HCT116 (cell line): ENCODE data around the gene WWOX. TPM values are rescaled to one million over a fixed set of nuclear protein-coding genes. Genes with fewer than 3 reads are reported as not detected.

Source experiments
- ATAC-seq: fragments of 200-7000 bp; cut with Tn5 transposase; 2 replicates; pipeline ENCODE4 v1.9.1; 2020; ENCODE audit warnings: mild to moderate bottlenecking, moderate library complexity
- BruUV-seq: library from RNA; stranded (reverse); fragments of 400-500 nt; replicated peaks from 2 replicates; lab custom pipeline; 2021; lab: Mats Ljungman, UMichigan
- CTCF ChIA-PET: fragments of 300-600 bp; sonication (Branson Sonifier 250); formaldehyde crosslinking; loops from one replicate; lab custom pipeline; 2021; ENCODE audit warnings: antibody characterized with exemption; lab: Charles Lee
- POLR2A ChIA-PET: fragments of 300-600, 350-600 bp; sonication (Branson Sonifier 250); formaldehyde crosslinking; loops from one replicate; lab custom pipeline; 2021; ENCODE audit warnings: antibody characterized with exemption; lab: Charles Lee
- RAD21 ChIA-PET, 2 experiments: fragments of 300-600 bp; sonication (Branson Sonifier 250); formaldehyde crosslinking; loops; one replicate each; lab custom pipeline; 2023; ENCODE audit warnings: low total read pairs in 2 of 2; ENCODE audit not compliant: uncharacterized antibody in 2 of 2, unreplicated experiment in 2 of 2, low non-redundant PET in 1 of 2; lab: Charles Lee
- DNase-seq: peaks from one replicate; pipeline ENCODE4 v3.0.0-alpha.2; 2010; ENCODE audit warnings: low read depth, low spot score
- H2AFZ ChIP-seq: fragments of 200-600 bp; shearing (Covaris generic), sonication (generic); 2 replicates; pipeline ENCODE4 v1.6.1; 2017; ENCODE audit warnings: low read depth, mixed run types, mixed read lengths, antibody characterized with exemption, low read length; ENCODE audit not compliant: poor library complexity, severe bottlenecking
- H3K27ac ChIP-seq: 2 replicates; pipeline ENCODE4 v1.5.1; 2012; ENCODE audit warnings: low read depth, low read length
- H3K27me3 ChIP-seq: fragments of 200-600 bp; sonication (generic); 2 replicates; pipeline ENCODE4 v1.6.1; 2016; ENCODE audit warnings: mixed run types, low read length, mixed read lengths; ENCODE audit not compliant: insufficient read depth
- H3K36me3 ChIP-seq, 2 experiments: fragments of 200-500 bp in 1 of 2; fragments of 200-600 bp in 1 of 2; sonication (Bioruptor generic) in 1 of 2; sonication (generic) in 1 of 2; 2 replicates each; pipeline versions ENCODE4 v1.5.1 to v1.6.1; 2014 to 2016; ENCODE audit warnings: low read length in 2 of 2, inconsistent platforms in 1 of 2, mixed read lengths in 1 of 2, mixed run types in 1 of 2; ENCODE audit not compliant: insufficient read depth in 2 of 2, control insufficient read depth in 1 of 2
- H3K4me1 ChIP-seq, 2 experiments: fragments of 200-600 bp in 1 of 2; sonication (generic) in 1 of 2; 2 replicates each; pipeline versions ENCODE4 v1.5.1 to v1.6.1; 2012 to 2017; ENCODE audit warnings: low read length in 2 of 2, inconsistent platforms in 1 of 2, mild to moderate bottlenecking in 1 of 2, mixed read lengths in 1 of 2, mixed run types in 1 of 2, moderate library complexity in 1 of 2; ENCODE audit not compliant: insufficient read depth in 2 of 2, control insufficient read depth in 1 of 2
- H3K4me2 ChIP-seq: fragments of 200-600 bp; sonication (generic); 2 replicates; pipeline ENCODE4 v1.6.1; 2017; ENCODE audit warnings: mixed run types, low read length, mixed read lengths
- H3K4me3 ChIP-seq, 2 experiments: fragments of 200-600 bp in 1 of 2; sonication (generic) in 1 of 2; replicated peaks in 1 of 2; 2 replicates each; pipeline ENCODE4 v1.5.1; 2011 to 2016; ENCODE audit warnings: low read length in 2 of 2, control low read depth in 1 of 2, low read depth in 1 of 2, mild to moderate bottlenecking in 1 of 2, mixed read lengths in 1 of 2, mixed run types in 1 of 2
- H3K79me2 ChIP-seq: fragments of 200-600 bp; sonication (generic); 2 replicates; pipeline ENCODE4 v1.6.1; 2017; ENCODE audit warnings: mild to moderate bottlenecking, mixed run types, low read length, moderate library complexity, mixed read lengths; ENCODE audit not compliant: insufficient read depth
- H3K9ac ChIP-seq: fragments of 200-600 bp; sonication (generic); 2 replicates; pipeline ENCODE4 v1.6.1; 2016; ENCODE audit warnings: low read length, mixed read lengths
- H3K9me2 ChIP-seq: fragments of 200-600 bp; sonication (generic), shearing (Covaris generic); 2 replicates; pipeline ENCODE4 v1.6.1; 2017; ENCODE audit warnings: mixed run types, mild to moderate bottlenecking, moderate library complexity; ENCODE audit not compliant: insufficient read depth
- H3K9me3 ChIP-seq, 2 experiments: fragments of 200-500 bp in 1 of 2; fragments of 200-600 bp in 1 of 2; sonication (Bioruptor generic) in 1 of 2; sonication (generic) in 1 of 2; 2 replicates each; pipeline ENCODE4 v1.6.1; 2014 to 2017; ENCODE audit warnings: low read length in 2 of 2, mixed read lengths in 2 of 2, inconsistent platforms in 1 of 2, low read depth in 1 of 2, mild to moderate bottlenecking in 1 of 2, mixed run types in 1 of 2, moderate library complexity in 1 of 2; ENCODE audit not compliant: control insufficient read depth in 1 of 2, insufficient read depth in 1 of 2
- H4K20me1 ChIP-seq: fragments of 200-600 bp; sonication (generic), shearing (Covaris generic); 2 replicates; pipeline ENCODE4 v1.6.1; 2017; ENCODE audit warnings: mixed run types, mild to moderate bottlenecking, moderate library complexity; ENCODE audit not compliant: insufficient read depth
- CBX3 ChIP-seq: IDR thresholded peaks from 2 replicates; pipeline ENCODE4 v1.6.1; 2012; ENCODE audit warnings: low read depth
- CTCF ChIP-seq, 3 experiments: fragments of 200-600 bp in 1 of 3; sonication (generic) in 1 of 3; IDR thresholded peaks in 2 of 3; conservative IDR thresholded peaks in 1 of 3; 2 replicates each; pipeline ENCODE4 v1.5.1; 2012 to 2017; ENCODE audit warnings: low read depth in 2 of 3, low read length in 2 of 3, antibody characterized with exemption in 1 of 3, borderline replicate concordance in 1 of 3, control low read depth in 1 of 3, mild to moderate bottlenecking in 1 of 3, mixed read lengths in 1 of 3, mixed run types in 1 of 3, moderate library complexity in 1 of 3; ENCODE audit not compliant: insufficient read depth in 1 of 3
- EGR1 ChIP-seq: IDR thresholded peaks from 2 replicates; pipeline ENCODE4 v1.6.1; 2012; ENCODE audit warnings: low read depth
- EZH2phosphoT487 ChIP-seq: fragments of 200-600 bp; IDR thresholded peaks from 2 replicates; pipeline ENCODE4 v1.6.1; 2018; ENCODE audit warnings: antibody characterized with exemption, borderline replicate concordance
- FOSL1 ChIP-seq: IDR thresholded peaks from 2 replicates; pipeline ENCODE4 v1.6.1; 2012; ENCODE audit warnings: low read depth
- MAX ChIP-seq: IDR thresholded peaks from 2 replicates; pipeline ENCODE4 v1.6.1; 2012
- REST ChIP-seq: IDR thresholded peaks from 2 replicates; pipeline ENCODE4 v1.6.1; 2012; ENCODE audit warnings: low read depth
- SP1 ChIP-seq: IDR thresholded peaks from 2 replicates; pipeline ENCODE4 v1.6.1; 2012; ENCODE audit warnings: low read depth
- SRF ChIP-seq: IDR thresholded peaks from 2 replicates; pipeline ENCODE4 v1.6.1; 2012; ENCODE audit warnings: low read depth
- YY1 ChIP-seq: IDR thresholded peaks from 2 replicates; pipeline ENCODE4 v1.6.1; 2011; ENCODE audit warnings: low read length, low read depth, moderate library complexity, mild to moderate bottlenecking; ENCODE audit not compliant: insufficient replicate concordance; ENCODE audit errors: extremely low read depth
- ZBTB33 ChIP-seq: IDR thresholded peaks from 2 replicates; pipeline ENCODE4 v1.6.1; 2011; ENCODE audit warnings: mild to moderate bottlenecking, low read length, moderate library complexity; ENCODE audit not compliant: insufficient replicate concordance; ENCODE audit errors: extremely low read depth
- intact Hi-C: fragments of 100-400 bp; cut with micrococcal nuclease; formaldehyde crosslinking; loops from 2 replicates; pipeline ENCODE4 v1.10.0; 2022
- total RNA-seq: library from RNA; stranded (reverse); gene quantifications from one replicate; pipeline ENCODE4 v1.2.1, GENCODE V29; 2021; ENCODE audit not compliant: unreplicated experiment

The WWOX gene
- total RNA-seq, 1 experiment from 2014 or later = 13.7 TPM

- H3K4me1 ChIP-seq = no peaks in the 10 kb centered on the region
- ATAC-seq (no peak), DNase-seq (no peak)
- POLR2A ChIA-PET = no interaction called here
- no peaks in the 10 kb centered on the region for H3K79me2 ChIP-seq
- no peak overlapping the region for H3K4me2 ChIP-seq
- no peaks in the 10 kb centered on the region for H3K9me2 ChIP-seq
- intact Hi-C loops = no loop called here
- RAD21 ChIA-PET = no interaction called here
- H3K9ac ChIP-seq = no peak overlapping the region
- no peak overlapping the region for H3K27ac ChIP-seq
- peaks cover 0 to 8% of the 10 kb centered on the region in 2 experiments; a peak in 3 of 4 replicates for H3K9me3 ChIP-seq
- H3K36me3 ChIP-seq = no peaks in the 10 kb centered on the region
- CTCF ChIA-PET = no interaction called here
- no peaks in the 10 kb centered on the region for H3K27me3 ChIP-seq
- no peaks in the 10 kb centered on the region for H4K20me1 ChIP-seq
- H3K4me3 ChIP-seq = no peak overlapping the region
- TF ChIP-seq EGR1 (no peak), SP1 (no peak), REST (no peak), CBX3 (no peak), CTCF (IDR thresholded peaks at IDR 0.05 in 2 of 3, conservative IDR thresholded peaks at IDR 0.05 in 1 of 3; ENCODE audit: borderline replicate concordance in 1 of 3, insufficient read depth in 1 of 3, low read depth in 2 of 3, low read length in 2 of 3) (no peak), FOSL1 (no peak), ZBTB33 (no peak), SRF (no peak), MAX (no peak), YY1 (no peak), EZH2phosphoT487 (no peak)
- TF ChIP-seq, all 23 proteins: peak for 0
- BruUV-seq = no TSS peak
- no peak overlapping the region for H2AFZ ChIP-seq
Observed at GRCh38 chr16:78932355-78932943, 833.0 kb downstream of the WWOX start.
